HG02870 (cell line): Measurements from ENCODE around the gene ANKRD33.

ENCODE experiments used
- ATAC-seq: cut with Tn5 transposase; IDR thresholded peaks from one replicate; pipeline ENCODE4 v1.9.1; 2021; ENCODE audit warnings: mild to moderate bottlenecking, moderate library complexity; ENCODE audit not compliant: unreplicated experiment

Gene ANKRD33

DNA sequence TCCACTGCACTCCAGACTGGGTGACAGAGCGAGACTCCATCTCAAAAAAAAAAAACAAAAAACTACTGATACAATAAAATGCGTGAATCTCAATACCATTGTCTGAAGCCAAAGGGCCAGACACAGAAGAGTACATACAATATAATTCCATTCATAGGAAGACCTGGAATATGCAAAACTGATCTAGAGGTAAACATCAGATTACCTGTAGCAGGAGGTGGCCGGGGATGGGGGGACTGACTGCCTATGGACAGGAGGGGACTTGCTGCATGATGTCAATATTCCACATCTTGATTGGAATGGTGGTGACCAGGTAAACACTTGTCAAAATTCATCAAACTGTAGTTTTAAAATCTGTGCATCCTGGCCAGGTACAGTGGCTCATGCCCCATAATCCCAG is 26.9 kb upstream of the ANKRD33 start:
- ATAC-seq: no peak

DNA sequence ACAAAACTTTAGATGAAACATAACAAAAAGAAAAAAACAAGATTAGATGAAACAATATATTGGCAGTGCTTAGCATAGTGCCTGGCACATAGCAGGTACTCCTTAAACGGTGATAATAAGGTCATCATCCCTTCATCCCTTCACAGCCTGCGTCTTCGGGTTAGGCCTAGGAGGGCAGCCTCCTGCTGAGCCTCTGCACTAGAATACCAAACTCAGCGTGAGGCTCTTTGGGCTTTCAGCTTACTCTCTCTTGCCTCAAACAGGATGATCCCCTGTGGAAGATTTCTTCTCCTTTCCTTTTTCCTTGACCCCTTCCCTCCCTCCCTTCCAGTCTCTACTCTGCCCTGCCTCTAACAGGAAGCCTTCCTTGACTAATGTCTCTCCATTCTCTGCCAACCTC is 25.0 kb upstream of the ANKRD33 start:
- no peak for ATAC-seq

DNA sequence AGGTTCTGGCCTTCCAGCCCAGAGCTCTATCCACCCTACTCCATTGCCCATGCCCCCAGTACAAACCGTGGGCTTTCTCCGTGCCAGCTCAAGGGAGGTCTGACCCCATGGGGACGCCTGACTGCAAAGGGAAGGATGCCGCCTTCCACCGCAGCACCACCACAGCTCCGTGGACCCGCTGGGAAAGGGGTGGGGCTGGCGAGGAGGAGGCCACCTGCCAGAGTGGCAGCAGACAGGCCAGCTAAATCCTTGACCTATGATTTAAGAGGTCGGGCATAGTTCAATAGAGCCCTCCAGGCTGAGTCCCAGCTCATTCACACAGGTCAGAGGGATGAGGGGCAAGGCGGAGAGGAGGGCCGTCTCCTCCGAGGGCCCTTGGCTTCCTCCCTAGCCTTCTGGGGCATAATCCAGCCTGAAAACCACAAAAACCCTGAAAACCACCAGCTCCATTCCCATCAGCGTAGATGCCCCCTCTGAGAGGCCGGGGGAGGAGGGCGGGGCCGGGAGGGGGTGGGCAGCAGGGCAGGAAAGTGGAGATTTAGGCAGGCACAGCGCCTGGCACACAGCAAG is 24.5 kb upstream of the ANKRD33 start:
- ATAC-seq: no peak

DNA sequence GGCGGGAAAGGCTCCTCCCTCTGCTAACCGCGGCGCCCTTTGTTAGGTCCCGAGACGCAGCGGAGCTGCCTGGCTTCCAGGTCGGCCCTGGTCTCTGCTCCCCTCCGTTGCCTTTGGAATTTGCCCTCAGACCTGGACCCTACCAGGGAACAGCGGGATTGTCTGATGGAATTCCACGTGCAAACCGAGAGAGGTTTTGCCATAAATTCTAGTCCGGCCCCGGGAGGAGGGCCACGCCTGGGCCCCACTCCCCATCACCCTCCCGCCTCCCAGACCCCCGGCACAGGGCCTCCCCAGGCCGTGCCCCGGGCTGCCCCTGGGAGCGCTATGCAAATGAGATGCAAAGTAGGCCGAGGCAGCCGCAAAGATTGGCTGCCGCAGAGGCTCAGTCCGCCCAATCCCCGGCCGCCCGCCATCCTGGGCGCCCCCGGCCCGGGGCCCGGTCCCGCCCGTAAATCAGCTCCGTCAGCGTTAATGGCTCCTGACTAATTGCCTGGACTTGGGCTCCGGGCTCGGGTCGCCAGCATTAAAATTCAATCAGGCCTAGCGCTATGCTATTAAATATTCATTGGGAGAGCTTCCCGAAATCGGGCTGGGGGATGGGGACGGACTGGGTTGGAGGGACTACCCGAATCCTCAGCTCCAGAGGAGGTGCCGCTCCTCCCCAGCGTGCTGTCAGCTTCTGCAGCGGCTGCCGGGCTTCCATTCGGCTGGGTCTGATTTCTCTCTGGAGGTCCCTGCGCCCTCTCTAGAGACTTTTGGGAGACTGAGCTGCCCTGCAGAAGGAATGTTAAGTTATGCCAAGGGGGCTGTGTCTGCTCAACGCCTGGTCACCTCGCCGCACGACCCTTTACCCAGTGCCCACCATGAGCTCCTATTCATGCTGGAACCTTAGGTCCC is 23.7 kb upstream of the ANKRD33 start:
- ATAC-seq: no peak

DNA sequence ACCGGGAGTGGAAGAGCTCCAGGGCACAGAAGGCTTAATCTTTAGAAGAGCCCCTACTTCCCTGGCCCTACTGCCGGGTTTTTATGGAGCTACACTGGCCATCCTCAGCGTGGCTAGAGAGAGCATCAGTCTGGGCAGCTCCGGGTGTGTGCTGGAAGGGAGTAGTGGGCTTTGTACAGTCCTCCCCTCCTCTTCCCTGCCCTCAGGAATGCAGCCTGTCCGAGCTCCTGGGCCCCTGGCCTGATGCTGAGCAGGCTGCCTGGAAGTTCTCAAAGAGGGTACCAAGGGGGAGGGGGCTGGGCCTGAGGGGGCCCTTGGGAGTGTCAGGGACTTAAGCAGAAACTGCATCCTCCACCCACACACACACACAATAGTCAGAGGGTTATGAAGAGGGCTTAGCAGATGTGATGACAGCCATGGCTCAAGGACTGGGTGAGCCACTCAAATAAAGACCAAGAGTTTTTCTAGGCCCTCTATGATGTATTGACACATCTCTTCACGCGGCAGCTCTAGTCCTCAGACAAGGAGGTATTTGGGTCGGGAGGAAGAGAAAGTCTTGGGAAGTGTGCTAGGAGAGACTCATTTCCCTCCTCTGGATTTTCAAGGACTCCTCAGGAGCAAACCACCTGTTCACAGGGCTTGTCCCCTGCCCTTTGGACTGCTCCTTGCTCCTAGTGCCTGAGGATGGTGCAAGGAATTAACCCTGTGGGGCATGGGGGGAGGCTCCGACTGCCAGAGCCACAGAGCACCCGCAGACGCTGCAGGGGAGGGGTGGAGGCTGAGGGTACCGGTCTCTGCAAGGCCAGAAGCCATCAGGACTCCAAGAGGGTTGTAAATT is 22.9 kb upstream of the ANKRD33 start:
- no peak for ATAC-seq

DNA sequence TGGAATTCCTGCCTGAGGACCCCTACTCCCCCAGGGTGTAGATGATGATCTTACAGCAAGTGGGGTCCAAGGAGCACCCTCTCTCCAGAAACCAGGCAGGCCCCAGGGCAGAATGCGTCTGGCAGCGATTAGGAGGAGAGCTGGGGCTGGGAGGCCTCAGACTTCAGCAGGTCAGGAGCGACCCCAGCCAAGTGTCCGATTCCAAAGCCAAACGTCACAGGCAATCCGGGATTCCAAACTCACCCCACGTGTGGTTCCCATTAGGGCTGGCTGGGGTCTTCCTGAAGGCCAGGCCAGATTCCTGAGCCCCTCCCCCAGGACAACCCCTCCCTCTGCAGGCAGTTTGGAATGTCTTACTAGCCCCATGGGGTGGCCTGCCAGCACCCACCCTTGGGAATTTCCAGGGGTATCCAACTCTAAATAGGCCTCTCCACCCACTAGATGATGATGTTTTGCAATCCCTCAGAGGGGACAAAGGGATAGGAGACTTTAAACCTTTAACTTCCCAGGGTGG is 22.1 kb upstream of the ANKRD33 start:
- ATAC-seq: no peak

DNA sequence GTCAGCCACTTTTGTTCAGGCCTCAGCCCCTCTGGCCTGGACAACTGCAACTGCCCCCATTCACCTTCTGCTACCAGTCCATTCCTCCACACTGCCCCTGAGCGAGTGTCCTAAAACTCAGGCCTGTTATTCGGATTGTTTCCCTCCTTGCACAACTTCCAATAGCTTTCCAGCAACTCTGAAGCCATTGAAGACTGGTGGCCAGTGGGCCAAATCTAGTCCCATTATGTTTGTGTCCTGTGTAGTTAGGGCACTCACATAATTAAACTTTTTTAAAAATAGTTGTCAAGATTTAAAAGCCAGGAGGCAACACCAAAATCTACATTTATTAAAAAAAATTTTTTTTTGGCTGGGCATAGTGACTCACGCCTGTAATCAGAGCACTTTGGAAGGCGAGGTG is 21.6 kb upstream of the ANKRD33 start:
- ATAC-seq: no peak

DNA sequence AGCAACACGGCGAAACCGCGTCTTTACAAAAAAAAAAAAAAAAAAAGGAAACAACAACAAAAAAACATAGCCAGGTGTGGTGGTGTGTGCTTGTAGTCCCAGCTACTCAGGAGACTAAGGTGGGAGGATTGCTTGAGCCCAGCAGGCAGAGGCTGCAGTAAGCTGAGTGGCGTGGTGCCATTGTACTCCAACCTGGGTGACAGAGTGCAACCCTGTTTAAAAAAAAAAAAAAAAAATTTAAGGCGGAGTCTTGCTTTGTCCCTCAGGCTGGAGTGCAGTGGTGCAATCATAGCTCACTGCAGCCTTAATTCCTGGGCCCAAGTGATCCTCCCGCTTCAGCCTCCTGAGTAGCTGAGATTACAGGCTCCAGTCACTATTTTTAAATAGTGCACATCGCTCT is 21.1 kb upstream of the ANKRD33 start:
- ATAC-seq: no peak

DNA sequence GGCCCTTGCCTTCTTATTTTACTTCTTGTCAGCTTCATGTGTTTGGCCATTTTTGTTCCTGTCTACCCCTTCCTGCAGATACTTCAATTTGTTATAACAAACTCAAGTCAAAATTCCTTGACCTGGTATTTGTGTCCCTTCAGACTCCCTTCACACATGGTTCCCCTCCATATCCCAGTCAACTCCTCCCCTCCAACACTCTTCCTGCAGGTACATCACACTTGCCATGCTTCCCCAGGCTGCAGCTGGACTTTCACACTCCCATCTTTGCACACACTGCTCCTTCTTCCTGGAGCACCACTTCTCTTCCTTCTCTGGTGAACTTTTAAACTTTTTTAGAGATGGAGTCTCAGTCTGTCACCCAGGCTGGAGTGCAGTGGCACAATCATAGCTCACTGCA is 20.5 kb upstream of the ANKRD33 start:
- no peak for ATAC-seq

DNA sequence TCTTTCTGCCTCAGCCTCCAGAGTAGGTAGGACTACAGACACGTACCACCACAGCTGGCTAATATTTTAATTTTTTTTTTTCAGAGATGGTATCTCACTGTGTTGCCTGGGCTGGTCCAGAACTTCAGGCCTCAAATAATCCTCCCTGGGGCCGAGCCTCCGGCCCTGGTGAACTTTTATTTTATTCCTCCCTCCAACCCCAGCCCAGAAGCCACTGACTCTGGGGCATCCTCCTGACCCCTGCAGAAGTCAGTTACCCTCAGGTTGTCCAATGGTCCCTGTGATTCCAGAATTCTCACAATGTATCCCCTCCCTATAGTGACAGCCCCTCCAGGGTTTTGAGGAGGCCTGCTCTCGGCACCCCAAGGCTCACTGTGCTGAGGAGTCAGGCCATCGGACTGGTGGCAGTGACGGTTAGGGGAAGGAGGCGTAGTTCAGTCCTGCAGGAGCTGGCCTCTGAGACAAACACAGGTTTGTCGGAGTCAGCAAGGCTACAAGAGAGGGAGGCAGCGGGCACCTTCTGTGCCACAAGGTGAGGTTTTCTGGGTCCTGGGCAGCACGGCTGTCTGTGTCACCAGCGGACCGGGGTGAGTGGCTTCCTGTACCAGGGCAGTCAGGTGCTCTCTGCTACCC is 20.0 kb upstream of the ANKRD33 start:
- ATAC-seq: no peak

DNA sequence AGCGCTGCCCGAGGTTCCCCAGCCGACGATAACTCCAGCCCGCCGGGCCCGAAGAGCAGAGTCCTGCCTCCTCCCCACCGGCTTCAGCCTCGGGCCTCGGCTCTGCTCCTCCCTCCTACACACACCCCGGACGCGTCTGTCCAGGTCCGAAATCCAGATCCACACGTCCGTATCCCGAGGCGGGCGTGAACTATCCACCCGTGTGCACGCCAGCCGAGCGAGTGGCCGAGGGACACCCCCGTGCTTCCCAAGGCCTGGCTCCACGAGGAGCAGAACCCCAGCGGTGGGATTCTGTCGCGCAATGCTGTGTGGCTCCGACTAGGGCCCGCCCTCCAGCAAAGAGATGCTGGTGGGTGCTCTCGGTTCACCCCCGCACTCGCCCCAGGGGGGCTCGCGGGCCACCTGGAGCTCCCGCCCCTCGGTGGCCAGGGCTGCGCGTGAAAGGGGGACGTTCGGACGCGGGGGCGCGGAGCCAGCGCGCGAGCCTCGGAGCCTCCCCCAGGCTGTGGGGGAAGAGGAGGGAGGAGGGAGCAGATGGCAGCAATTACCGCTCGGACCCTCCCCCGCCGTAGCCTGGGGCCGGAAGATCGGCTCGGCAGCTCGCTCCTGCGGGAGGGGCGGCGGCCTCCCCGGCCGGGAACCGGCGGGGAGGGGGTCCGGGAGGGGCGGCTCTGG is 18.9 kb upstream of the ANKRD33 start:
- no peak for ATAC-seq

DNA sequence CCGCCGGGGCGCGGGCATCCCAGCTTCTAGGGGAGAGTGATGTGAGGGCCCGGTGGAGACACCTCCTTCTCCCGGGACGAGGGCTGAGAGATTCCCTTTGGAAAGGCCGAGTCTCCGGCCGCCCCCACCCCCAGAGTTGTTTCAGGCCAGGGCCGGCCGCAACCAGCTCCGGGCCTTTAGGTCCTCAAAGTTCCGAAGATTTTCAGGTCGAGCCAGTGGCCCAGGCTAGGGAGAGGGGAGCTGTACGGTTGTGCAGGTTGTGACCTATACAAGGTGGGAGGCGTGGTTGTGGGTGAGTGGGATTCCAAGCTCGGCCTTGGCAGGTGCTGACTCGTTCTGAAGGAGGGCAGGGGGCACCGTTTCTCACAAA is 18.4 kb upstream of the ANKRD33 start:
- ATAC-seq: no peak

DNA sequence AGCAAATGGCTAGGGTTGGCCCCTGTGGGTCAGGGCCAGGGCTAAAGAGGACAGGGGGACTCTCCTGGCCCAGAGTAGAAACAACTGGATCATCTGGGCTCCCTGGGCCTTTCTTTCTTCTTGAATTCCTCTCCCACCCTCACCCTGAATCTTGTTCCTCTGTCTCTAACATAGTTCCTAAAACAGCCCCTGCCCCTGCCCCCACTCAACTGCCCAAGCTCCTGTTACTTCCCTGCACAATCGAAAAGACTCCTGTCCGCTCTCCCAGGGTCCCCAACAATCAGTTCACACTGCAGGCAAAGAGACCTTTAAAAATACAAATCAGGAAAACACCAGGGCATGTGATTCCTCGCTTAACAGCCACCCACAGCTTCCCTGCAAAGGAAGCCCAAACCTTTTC is 18.0 kb upstream of the ANKRD33 start:
- ATAC-seq: no peak

DNA sequence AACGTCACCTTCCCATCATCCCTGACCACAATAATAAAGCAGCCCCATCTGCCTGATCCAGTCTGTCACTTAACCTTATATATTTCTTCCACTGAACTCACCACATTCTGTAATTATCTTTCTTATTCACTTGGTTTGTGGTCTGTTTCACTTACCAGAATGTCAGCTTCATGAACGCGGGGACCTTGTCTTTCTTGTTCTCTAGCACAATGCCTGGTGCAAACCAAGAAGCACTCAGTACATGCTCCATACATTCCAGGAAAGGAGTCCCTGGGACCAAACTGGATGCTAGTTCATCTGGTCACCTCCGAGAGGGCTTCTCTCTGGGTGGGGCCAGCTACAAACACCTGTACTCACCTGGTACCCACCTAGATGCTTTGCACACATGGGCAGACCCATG is 17.4 kb upstream of the ANKRD33 start:
- ATAC-seq: no peak

DNA sequence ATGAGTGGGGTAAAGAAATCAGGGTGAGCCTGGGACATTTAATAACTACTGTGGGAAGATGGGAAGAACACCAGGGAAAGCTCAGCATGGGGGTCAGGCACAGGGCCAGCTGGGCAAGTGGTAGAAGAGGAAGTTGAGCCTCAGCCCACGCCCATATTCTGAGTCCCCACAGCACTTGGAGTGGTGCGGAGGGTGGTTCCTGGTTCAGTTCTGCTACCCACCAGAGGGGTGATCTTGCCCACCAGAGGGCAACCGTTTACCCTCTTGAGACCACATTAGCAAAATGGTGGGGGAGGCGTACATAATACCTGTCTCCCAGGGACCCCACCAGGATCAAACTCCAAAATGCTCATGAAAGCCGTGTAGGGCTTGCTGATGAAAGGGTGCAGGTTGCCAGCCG is 16.8 kb upstream of the ANKRD33 start:
- no peak for ATAC-seq

DNA sequence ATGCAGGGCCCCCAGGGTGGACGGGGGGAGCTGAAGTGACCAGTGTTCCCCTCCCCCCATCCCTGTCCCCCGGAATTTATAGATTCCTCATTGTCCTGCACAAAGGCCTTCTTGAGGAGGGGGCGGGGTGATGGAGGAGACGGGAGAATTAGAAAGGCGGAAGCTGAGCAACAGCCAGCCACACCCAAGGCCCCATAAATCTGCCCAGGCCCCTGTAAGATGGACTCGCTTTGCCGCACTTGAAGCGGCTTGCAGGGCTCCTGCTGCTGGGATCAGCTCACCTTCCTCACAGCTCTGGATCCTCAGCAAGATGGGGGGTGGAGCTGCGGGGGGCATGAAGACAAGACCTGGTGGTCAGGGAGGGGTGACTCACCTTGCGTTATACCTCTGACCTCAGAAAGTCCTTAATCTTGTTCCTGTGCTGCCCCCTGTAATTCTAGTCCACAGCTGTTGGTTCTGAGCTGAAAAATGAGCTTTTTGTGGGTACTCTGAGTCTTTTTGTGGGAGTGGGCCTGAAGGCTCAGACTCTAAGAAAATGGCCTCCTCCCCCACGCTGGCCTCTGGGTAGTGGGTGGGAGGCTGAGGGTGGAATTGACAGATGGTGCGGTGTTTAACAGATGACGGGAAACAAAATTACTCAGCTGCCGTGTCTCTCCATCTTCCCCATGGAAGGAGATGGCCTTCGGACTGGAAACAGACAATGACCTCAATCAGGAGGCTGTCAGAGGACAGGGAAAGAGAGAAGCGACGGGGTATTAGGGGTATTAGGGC is 15.8 kb upstream of the ANKRD33 start:
- no peak for ATAC-seq

DNA sequence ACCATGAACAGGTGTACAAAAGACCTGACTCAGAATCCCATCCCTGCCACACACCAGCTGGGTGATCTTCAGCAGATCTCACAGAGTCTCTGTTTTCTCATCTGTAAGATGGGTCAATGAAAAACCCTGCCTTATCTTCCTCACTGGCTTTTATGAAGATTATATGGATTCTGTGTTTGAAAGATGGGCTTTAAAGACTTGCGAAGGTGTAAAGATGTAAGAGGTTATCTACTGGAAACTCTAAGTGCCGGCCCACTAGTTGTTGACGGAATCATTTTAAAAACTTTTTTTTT is 15.3 kb upstream of the ANKRD33 start:
- ATAC-seq: no peak

DNA sequence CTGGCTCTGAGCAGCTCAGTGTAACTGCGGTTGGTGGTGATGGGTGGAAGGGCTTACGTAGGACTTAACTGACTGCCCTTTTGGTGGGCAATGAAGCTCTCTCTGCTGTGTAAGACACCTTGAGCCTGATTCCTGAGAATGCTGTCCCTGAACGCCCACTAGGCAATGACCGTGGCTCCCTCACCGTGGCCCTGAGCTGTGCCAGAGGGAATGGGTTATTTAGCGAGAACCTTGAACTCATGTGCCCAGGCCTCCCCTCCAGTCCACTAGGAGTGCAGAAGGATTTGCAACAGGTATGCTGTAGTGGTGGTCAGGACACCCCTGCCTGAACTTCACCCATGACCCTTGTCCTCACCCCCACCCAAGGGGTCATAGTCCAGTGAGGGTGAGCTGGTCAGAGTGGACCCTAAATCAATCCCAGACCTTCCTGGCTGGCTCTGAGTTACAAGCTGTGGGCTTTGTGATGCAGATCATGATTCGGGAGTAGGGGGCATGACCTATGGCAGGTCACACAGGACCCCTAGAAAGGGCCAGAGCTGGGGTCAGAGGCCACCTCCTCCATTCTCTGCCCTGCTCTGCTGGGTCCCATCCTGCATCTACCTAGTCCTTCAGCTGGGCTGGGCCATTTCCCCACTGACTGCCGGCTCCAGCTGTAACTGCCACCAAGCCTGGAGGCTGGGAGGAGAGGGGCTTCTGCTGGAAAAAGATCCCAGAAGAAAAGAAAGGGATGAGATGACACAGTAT is 14.5 kb upstream of the ANKRD33 start:
- no peak for ATAC-seq

DNA sequence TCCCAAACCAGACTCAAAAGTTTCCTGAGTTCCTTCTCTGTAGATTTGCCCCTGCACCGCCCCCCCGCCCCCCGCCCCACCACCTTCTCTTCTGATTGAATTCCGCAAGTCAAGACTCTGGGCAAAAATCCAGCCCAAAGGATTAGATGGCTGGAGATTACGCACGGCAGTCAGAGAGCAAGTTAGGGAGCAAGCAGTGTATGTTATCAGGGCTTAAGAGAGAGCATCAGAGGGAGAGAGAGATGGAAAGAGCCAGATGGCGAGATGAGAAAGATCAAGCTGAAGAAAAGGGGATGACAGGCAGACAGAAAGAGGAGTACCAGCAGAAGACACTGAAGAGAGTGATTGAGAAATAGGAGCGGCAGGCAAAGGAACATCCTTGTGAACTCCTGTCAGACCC is 13.9 kb upstream of the ANKRD33 start:
- ATAC-seq: no peak
